ENCODE measurements around the gene KIAA1549. TPM values are rescaled to one million over a fixed set of nuclear protein-coding genes. Genes with fewer than 3 reads are reported as not detected.

Gene KIAA1549
- total RNA-seq, 4 donors from 2014 or later = 0.11 to 2.1 (median 0.28) TPM

DNA sequence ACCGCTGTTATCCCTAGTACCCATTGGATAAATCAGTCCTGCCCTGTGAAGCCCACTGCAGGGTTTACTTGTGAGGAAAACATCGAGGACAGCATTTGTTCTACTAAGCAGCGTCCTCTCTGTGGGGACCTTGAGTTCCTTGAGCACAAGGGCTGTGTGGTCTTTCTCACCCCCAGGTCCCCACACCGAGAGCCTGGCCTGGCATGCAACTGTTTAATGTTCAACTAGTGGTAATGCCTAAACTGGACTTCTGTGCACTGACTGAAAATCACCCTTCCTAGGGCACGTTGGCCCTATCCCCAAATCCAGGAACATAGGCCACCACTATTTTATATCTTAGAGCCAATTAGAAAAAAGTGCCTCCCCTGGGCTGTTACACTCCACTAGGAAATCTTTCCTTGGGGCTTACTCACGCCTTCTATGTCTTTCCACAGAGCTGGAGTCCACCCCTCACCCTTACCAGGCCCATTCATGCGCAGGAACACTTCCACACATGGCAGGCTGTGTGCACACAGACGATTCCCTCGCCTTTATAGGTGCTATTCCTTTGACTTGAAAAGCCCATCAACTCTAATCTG lies 185.1 kb downstream of the KIAA1549 start:
- H3K4me3 ChIP-seq = no peak overlapping the region
- no peaks in the 10 kb centered on the region for H3K4me1 ChIP-seq
- intact Hi-C loops (cut with DNase I) = no loop called here
- WGBS, 2 donors = 76 to 77% methylated on average over 7 to 9 of the region's 9 CpGs
- H3K27ac ChIP-seq = no peak overlapping the region
- no peak for DNase-seq
- no peaks in the 10 kb centered on the region for H3K9me3 ChIP-seq
- peaks cover 0 to 12% (median 0%) of the 10 kb centered on the region in 4 donors for H3K27me3 ChIP-seq
- H3K36me3 ChIP-seq = no peaks in the 10 kb centered on the region
- TF ChIP-seq POLR2A (IDR thresholded peaks at IDR 0.05) = no peak
- TF ChIP-seq, protein P1, sequence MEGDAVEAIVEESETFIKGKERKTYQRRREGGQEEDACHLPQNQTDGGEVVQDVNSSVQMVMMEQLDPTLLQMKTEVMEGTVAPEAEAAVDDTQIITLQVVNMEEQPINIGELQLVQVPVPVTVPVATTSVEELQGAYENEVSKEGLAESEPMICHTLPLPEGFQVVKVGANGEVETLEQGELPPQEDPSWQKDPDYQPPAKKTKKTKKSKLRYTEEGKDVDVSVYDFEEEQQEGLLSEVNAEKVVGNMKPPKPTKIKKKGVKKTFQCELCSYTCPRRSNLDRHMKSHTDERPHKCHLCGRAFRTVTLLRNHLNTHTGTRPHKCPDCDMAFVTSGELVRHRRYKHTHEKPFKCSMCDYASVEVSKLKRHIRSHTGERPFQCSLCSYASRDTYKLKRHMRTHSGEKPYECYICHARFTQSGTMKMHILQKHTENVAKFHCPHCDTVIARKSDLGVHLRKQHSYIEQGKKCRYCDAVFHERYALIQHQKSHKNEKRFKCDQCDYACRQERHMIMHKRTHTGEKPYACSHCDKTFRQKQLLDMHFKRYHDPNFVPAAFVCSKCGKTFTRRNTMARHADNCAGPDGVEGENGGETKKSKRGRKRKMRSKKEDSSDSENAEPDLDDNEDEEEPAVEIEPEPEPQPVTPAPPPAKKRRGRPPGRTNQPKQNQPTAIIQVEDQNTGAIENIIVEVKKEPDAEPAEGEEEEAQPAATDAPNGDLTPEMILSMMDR (IDR thresholded peaks at IDR 0.05) = no peak

DNA sequence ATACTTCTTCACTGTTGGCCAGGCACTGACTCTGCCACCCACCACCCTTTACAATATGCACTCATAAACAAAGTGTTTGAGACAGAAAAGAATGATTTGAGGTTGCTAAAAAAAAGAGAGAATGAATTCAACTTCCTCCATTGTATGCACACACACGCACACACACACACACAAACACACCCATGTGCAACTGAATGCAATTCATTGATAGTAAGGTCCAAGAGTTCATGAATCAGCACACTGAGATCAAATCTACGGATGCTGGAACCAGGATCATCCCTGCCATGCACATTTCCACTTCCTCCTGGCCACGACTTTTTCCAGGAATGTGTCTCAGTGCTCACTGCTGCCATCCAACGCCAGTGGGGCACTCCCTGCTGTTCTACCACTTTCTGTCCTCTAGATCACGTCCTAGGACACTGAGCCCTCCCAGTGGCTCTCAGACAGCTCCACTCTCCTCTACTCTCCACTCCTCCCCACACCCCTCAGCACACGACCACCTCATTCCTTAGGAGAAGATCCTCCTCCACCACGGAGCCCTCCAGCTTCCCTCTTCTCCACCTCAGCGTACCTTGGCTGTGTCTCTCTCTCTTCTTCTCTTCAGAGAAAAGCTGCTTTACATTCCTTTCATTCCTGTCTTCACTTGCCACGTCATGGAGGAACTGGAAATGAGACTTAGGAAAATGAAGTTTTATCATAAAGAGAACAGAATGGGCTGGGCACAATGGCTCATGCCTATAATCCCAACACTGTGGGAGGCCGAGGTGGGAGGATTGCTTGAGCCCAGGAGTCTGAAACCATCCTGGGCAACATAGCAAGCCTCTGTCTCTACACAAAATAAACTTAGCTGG lies 195.4 kb downstream of the KIAA1549 start:
- Histone ChIP-seq H3K9me3 (peaks cover 0 to 5% (median 0%) of the 10 kb centered on the region in 3 donors), H3K27ac (no peak overlapping the region), H3K27me3 (peaks cover 0 to 6% (median 0%) of the 10 kb centered on the region in 4 donors), H3K36me3 (no peaks in the 10 kb centered on the region), H3K4me1 (no peaks in the 10 kb centered on the region), H3K4me3 (no peak overlapping the region)
- DNase-seq = no peak
- 38 to 40% methylated on average over 9 to 10 of the region's 10 CpGs for WGBS, 2 donors
- no peak for TF ChIP-seq POLR2A (IDR thresholded peaks at IDR 0.05)
- TF ChIP-seq, protein P1 (IDR thresholded peaks at IDR 0.05) = no peak
- intact Hi-C loops (cut with DNase I) = no loop called here

DNA sequence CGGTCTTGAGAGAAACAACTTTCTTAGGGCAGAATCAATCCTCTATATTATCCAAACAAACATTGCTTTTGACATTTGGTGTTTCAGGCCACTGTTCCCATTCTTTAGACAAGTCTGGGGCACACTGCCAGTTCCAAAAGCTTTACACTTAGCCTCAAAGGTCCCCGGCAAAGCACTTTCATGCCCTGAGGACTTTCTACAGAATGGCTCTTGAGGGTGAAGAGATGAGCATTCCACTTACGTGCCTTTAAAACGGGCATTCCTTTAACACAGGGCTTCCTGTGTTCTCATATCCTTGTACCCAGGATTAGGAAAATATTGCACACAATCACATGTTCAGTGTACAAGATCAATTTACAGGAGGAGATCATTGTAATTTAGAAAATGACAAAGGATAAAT lies 196.5 kb downstream of the KIAA1549 start:
- Histone ChIP-seq H3K27me3 (peaks cover 0 to 6% (median 0%) of the 10 kb centered on the region in 4 donors), H3K4me1 (no peaks in the 10 kb centered on the region), H3K36me3 (no peaks in the 10 kb centered on the region), H3K27ac (no peak overlapping the region), H3K9me3 (peaks cover 0 to 5% (median 0%) of the 10 kb centered on the region in 3 donors), H3K4me3 (no peak overlapping the region)
- WGBS, 2 donors = 30 to 32% methylated on average over 4 of the region's 4 CpGs
- no peak for DNase-seq
- intact Hi-C loops (cut with DNase I) = no loop called here
- no peak for TF ChIP-seq POLR2A (IDR thresholded peaks at IDR 0.05)
- TF ChIP-seq, protein P1 (IDR thresholded peaks at IDR 0.05) = no peak

Small RNA genes within 50 kb of the gene (small RNA-seq; reads per million reads assigned to genes)
- gene RNU6-1272P = 0 reads per million in 4 donors

Other genes with a start within 250 kb of the KIAA1549 start
- gene TMEM213, start 183.4 kb downstream of the KIAA1549 start, total RNA-seq = 1 to 10 TPM in 1 of 4 donors, not detected in 3; 1.3 TPM
- 10 to 100 TPM in 2 of 4 donors, 1 to 10 TPM in 1, under 1 TPM in 1; 0.95 to 11.7 (median 5.6) TPM for gene ATP6V0A4, start 183.2 kb downstream of the KIAA1549 start, total RNA-seq
- gene ZC3HAV1L, start 54.7 kb upstream of the KIAA1549 start, total RNA-seq = 10 to 100 TPM; 12.5 to 24.0 (median 14.9) TPM
- 10 to 100 TPM; 27.7 to 34.7 (median 29.2) TPM for gene ZC3HAV1, start 128.3 kb upstream of the KIAA1549 start, total RNA-seq
- gene UBN2, start 249.8 kb upstream of the KIAA1549 start, total RNA-seq = 10 to 100 TPM in 1 of 4 donors, 1 to 10 TPM in 3; 5.3 to 12.8 (median 9.0) TPM